Neural cell (in vitro differentiated cells): ENCODE data around the gene PEAK1.

ENCODE experiments used
- CTCF ChIP-seq: fragments of 450-650 bp; IDR thresholded peaks from 2 replicates; pipeline ENCODE4 v1.5.1; 2014; ENCODE audit warnings: antibody characterized with exemption, mild to moderate bottlenecking, moderate library complexity; ENCODE audit not compliant: poor library complexity, severe bottlenecking
- EP300 ChIP-seq: fragments of 450-650 bp; conservative IDR thresholded peaks from 2 replicates; pipeline ENCODE4 v1.6.1; 2014; ENCODE audit warnings: antibody characterized with exemption, mild to moderate bottlenecking, moderate library complexity; ENCODE audit not compliant: poor library complexity, severe bottlenecking
- EZH2 ChIP-seq: fragments of 200-600, 300-800 bp; shearing (Covaris generic), sonication (generic); IDR thresholded peaks from 2 replicates; pipeline ENCODE4 v1.6.1; 2014; ENCODE audit warnings: antibody characterized with exemption, low read length, borderline replicate concordance, mild to moderate bottlenecking; ENCODE audit not compliant: insufficient read depth, poor library complexity, severe bottlenecking
- RAD21 ChIP-seq: fragments of 450-650 bp; conservative IDR thresholded peaks from 2 replicates; pipeline ENCODE4 v1.6.1; 2014; ENCODE audit warnings: antibody characterized with exemption, mild to moderate bottlenecking, moderate library complexity
- SMC3 ChIP-seq: fragments of 450-650 bp; conservative IDR thresholded peaks from 2 replicates; pipeline ENCODE4 v1.6.1; 2014; ENCODE audit warnings: antibody characterized with exemption, mild to moderate bottlenecking, moderate library complexity; ENCODE audit not compliant: poor library complexity

- TF ChIP-seq RAD21 = no peak
- TF ChIP-seq EZH2 = no peak
- TF ChIP-seq CTCF = no peak
- TF ChIP-seq SMC3 = no peak
- no peak for TF ChIP-seq EP300
These were observed 114.0 kb downstream of the PEAK1 start for GRCh38 chr15:77305953-77306352.
